A549 (cell line): ENCODE data around the gene TET2. TPM values are rescaled to one million over a fixed set of nuclear protein-coding genes. Genes with fewer than 3 reads are reported as not detected.

Experiments
- ATAC-seq, 2 experiments: fragments of 200-7000 bp in 1 of 2; fragments of >200 bp in 1 of 2; cut with Nextera tagmentation in 1 of 2; cut with Tn5 transposase in 1 of 2; 3 replicates each; pipeline versions ENCODE4 v1.8.0 to v1.9.1; 2018 to 2020; ENCODE audit warnings: mild to moderate bottlenecking in 1 of 2, moderate library complexity in 1 of 2
- CTCF ChIA-PET: fragments of 300-600 bp; sonication (Branson Sonifier 250); formaldehyde crosslinking; extraction: SDS; loops from one replicate; lab custom pipeline; 2021; ENCODE audit warnings: antibody characterized with exemption, inconsistent platforms; lab: Yijun Ruan, JAX
- POLR2A ChIA-PET: fragments of 350-600 bp; formaldehyde crosslinking; extraction: SDS; loops from one replicate; lab custom pipeline; 2021; ENCODE audit warnings: antibody characterized with exemption, inconsistent platforms; lab: Yijun Ruan, JAX
- DNase-seq, 2 experiments: peaks; one replicate each; pipeline versions ENCODE4 v3.0.0 to v3.0.0-alpha.2; 2011 to 2016; ENCODE audit warnings: low read depth in 1 of 2, low spot score in 1 of 2
- FAIRE-seq: peaks from 2 replicates; lab custom pipeline; 2011; peaks lifted over from hg19 to GRCh38; lab: Jason Lieb, UNC
- H3K27ac ChIP-seq, 2 experiments: fragments of >200 bp; sonication (Bioruptor Twin); formaldehyde crosslinking; 3 replicates each; pipeline ENCODE4 v1.5.1; 2016 to 2017
- H3K4me1 ChIP-seq: fragments of >200 bp; sonication (Bioruptor Twin); formaldehyde crosslinking; 3 replicates; pipeline ENCODE4 v1.6.1; 2016
- H3K4me2 ChIP-seq: fragments of >200 bp; sonication (Bioruptor Twin); formaldehyde crosslinking; 3 replicates; pipeline ENCODE4 v1.6.1; 2016
- H3K4me3 ChIP-seq: fragments of >200 bp; sonication (Bioruptor Twin); formaldehyde crosslinking; 3 replicates; pipeline ENCODE4 v1.5.1; 2016
- H3K9me3 ChIP-seq: fragments of >200 bp; sonication (Bioruptor Twin); formaldehyde crosslinking; 3 replicates; pipeline ENCODE4 v1.6.1; 2016
- ATOH8 ChIP-seq: fragments of 250-450 bp; sonication (Bioruptor Pico); IDR thresholded peaks from 2 replicates; pipeline ENCODE4 v1.5.0; 2020; ENCODE audit warnings: low read depth, mild to moderate bottlenecking, moderate library complexity
- BCL3 ChIP-seq: fragments of >200 bp; sonication (Bioruptor Twin); formaldehyde crosslinking; IDR thresholded peaks from 3 replicates; pipeline ENCODE4 v1.6.1; 2016
- CBX2 ChIP-seq: fragments of 200-600 bp; sonication (generic); IDR thresholded peaks from 2 replicates; pipeline ENCODE4 v1.6.1; 2016; ENCODE audit warnings: low read depth, mild to moderate bottlenecking, borderline replicate concordance
- CEBPB ChIP-seq, 2 experiments: fragments of >200 bp in 1 of 2; sonication (Bioruptor Twin) in 1 of 2; formaldehyde crosslinking in 1 of 2; IDR thresholded peaks; 2 replicates each; pipeline ENCODE4 v1.6.1; 2012 to 2016
- CHD4 ChIP-seq: fragments of 200-600 bp; sonication (generic); IDR thresholded peaks from 2 replicates; pipeline ENCODE4 v1.6.1; 2016; ENCODE audit warnings: antibody characterized with exemption, mild to moderate bottlenecking, borderline replicate concordance
- EHMT2 ChIP-seq: fragments of 200-600 bp; sonication (generic); IDR thresholded peaks from 2 replicates; pipeline ENCODE4 v1.6.1; 2016; ENCODE audit warnings: antibody characterized with exemption, low read depth, mild to moderate bottlenecking, moderate library complexity
- FOSL2 ChIP-seq, 2 experiments: fragments of 450-650 bp in 1 of 2; fragments of >200 bp in 1 of 2; sonication (Bioruptor Twin) in 1 of 2; formaldehyde crosslinking; IDR thresholded peaks; 2 replicates each; pipeline versions ENCODE4 v1.5.0 to v1.6.1; 2016 to 2020; ENCODE audit warnings: mild to moderate bottlenecking in 1 of 2, moderate library complexity in 1 of 2
- HDAC2 ChIP-seq: fragments of 200-600 bp; sonication (generic); IDR thresholded peaks from 2 replicates; pipeline ENCODE4 v1.6.1; 2016
- HEYL ChIP-seq: fragments of 250-450 bp; sonication (Bioruptor Pico); IDR thresholded peaks from 2 replicates; pipeline ENCODE4 v1.8.0; 2021; ENCODE audit warnings: mild to moderate bottlenecking, moderate library complexity
- HMGXB4 ChIP-seq: fragments of 250-450 bp; sonication (Bioruptor Pico); IDR thresholded peaks from 2 replicates; pipeline ENCODE4 v1.5.0; 2021; ENCODE audit warnings: mild to moderate bottlenecking, moderate library complexity, borderline replicate concordance
- HOXB13 ChIP-seq: fragments of 250-450 bp; sonication (Bioruptor Pico); IDR thresholded peaks from 2 replicates; pipeline ENCODE4 v1.5.0; 2020; ENCODE audit warnings: low read depth, mild to moderate bottlenecking, moderate library complexity
- HOXB5 ChIP-seq: fragments of 250-450 bp; sonication (Bioruptor Pico); IDR thresholded peaks from 2 replicates; pipeline ENCODE4 v1.5.0; 2020; ENCODE audit warnings: mild to moderate bottlenecking, moderate library complexity
- KDM1A ChIP-seq: fragments of 200-600 bp; sonication (generic); IDR thresholded peaks from 2 replicates; pipeline ENCODE4 v1.6.1; 2016; ENCODE audit warnings: low read depth, mild to moderate bottlenecking
- KDM5A ChIP-seq: fragments of 200-600 bp; sonication (generic); IDR thresholded peaks from 2 replicates; pipeline ENCODE4 v1.6.1; 2016; ENCODE audit warnings: antibody characterized with exemption, mild to moderate bottlenecking
- MAFK ChIP-seq: fragments of 450-650 bp; IDR thresholded peaks from 2 replicates; pipeline ENCODE4 v1.6.1; 2014; ENCODE audit not compliant: partially characterized antibody
- MYC ChIP-seq: IDR thresholded peaks from 2 replicates; pipeline ENCODE4 v1.6.1; 2012; ENCODE audit warnings: mild to moderate bottlenecking, inconsistent platforms, low read length, improper control_type of control experiment, borderline replicate concordance
- NFE2L2 ChIP-seq: fragments of 150-350 bp; conservative IDR thresholded peaks from 2 replicates; pipeline ENCODE4 v1.6.1; 2014; ENCODE audit warnings: low read length
- NR3C1 ChIP-seq: fragments of >200 bp; sonication (Bioruptor Twin); formaldehyde crosslinking; IDR thresholded peaks from 3 replicates; pipeline ENCODE4 v1.6.1; 2017
- PBX3 ChIP-seq: IDR thresholded peaks from 2 replicates; pipeline ENCODE4 v1.6.1; 2012
- RCOR1 ChIP-seq: fragments of 150-350 bp; IDR thresholded peaks from 2 replicates; pipeline ENCODE4 v1.6.1; 2014; ENCODE audit warnings: antibody characterized with exemption, low read length, low read depth
- REST ChIP-seq: fragments of 200-600 bp; sonication (generic); IDR thresholded peaks from 2 replicates; pipeline ENCODE4 v1.6.1; 2016; ENCODE audit warnings: antibody characterized with exemption, mild to moderate bottlenecking, moderate library complexity
- RFX5 ChIP-seq: fragments of 450-650 bp; IDR thresholded peaks from 2 replicates; pipeline ENCODE4 v1.7.1; 2014; ENCODE audit warnings: antibody characterized with exemption, mild to moderate bottlenecking, moderate library complexity
- RNF2 ChIP-seq: fragments of 200-600 bp; sonication (generic); IDR thresholded peaks from 2 replicates; pipeline ENCODE4 v1.6.1; 2016; ENCODE audit warnings: low read depth, mild to moderate bottlenecking, antibody characterized with exemption, moderate library complexity, borderline replicate concordance
- TFCP2L1 ChIP-seq: fragments of 250-450 bp; sonication (Bioruptor Pico); IDR thresholded peaks from 2 replicates; pipeline ENCODE4 v1.5.0; 2021; ENCODE audit warnings: mild to moderate bottlenecking
- TP53 ChIP-seq: fragments of 250-450 bp; sonication (Bioruptor Pico); IDR thresholded peaks from 2 replicates; pipeline ENCODE4 v1.5.0; 2021; ENCODE audit warnings: mild to moderate bottlenecking, moderate library complexity
- USF2 ChIP-seq: fragments of 450-650 bp; IDR thresholded peaks from 2 replicates; pipeline ENCODE4 v1.6.1; 2014; ENCODE audit warnings: antibody characterized with exemption
- ZFP36 ChIP-seq: fragments of 450-650 bp; IDR thresholded peaks from 2 replicates; pipeline ENCODE4 v1.6.1; 2014; ENCODE audit warnings: borderline replicate concordance; ENCODE audit not compliant: partially characterized antibody
- WGBS: methylation state at CpG from one replicate; pipeline ENCODE4 v1.1.6; 2017; ENCODE audit errors: missing lambda C conversion rate; 5-methylcytosine and 5-hydroxymethylcytosine counted together
- polyA plus RNA-seq, 4 experiments: library from polyadenylated mRNA; depleted of rRNA in 3 of 4; stranded (reverse); fragments of >200 nt; fragmentation: RNase III in 1 of 4; extraction: RNeasy Plus Mini Kit Qiagen cat#74134 plus additional on column Dnase treatment in 1 of 4; gene quantifications; 2 replicates in 3 of 4; 3 replicates in 1 of 4; pipeline ENCODE4 v1.2.3, GENCODE V29; 2011 to 2017

TET2 gene
- polyA plus RNA-seq, 2 of the 4 experiments (the other 2 are of a cell fraction): 2.2 to 6.6 TPM

GRCh38 chr4:105243446-105243845 is 96.8 kb downstream of the TET2 start:
- no peaks in the 10 kb centered on the region for H3K4me1 ChIP-seq
- POLR2A ChIA-PET: no interaction called here
- CTCF ChIA-PET: no interaction called here
- no peak for TF ChIP-seq HEYL
- no peak for TF ChIP-seq CBX2
- TF ChIP-seq PBX3: no peak
- no peak for TF ChIP-seq MYC
- TF ChIP-seq MAFK: no peak
- no peak for TF ChIP-seq HOXB5 (CRISPR knock-in tag)
- TF ChIP-seq HMGXB4: no peak
- TF ChIP-seq CHD4: no peak
- TF ChIP-seq NFE2L2: no peak
- no peak for TF ChIP-seq ATOH8
- no peak for TF ChIP-seq RFX5
- FAIRE-seq (no peak), ATAC-seq (no peak), DNase-seq (no peak)
- H3K27ac ChIP-seq: no peak overlapping the region
- no peak overlapping the region for H3K4me2 ChIP-seq
- no peaks in the 10 kb centered on the region for H3K9me3 ChIP-seq
- H3K4me3 ChIP-seq: no peak overlapping the region
- WGBS: 94% methylated on average over 11 of the region's 13 CpGs

- Histone ChIP-seq H3K9me3 (no peaks in the 10 kb centered on the region), H3K27ac (no peak overlapping the region), H3K4me2 (no peak overlapping the region), H3K4me1 (no peaks in the 10 kb centered on the region), H3K4me3 (no peak overlapping the region)
- FAIRE-seq (no peak), DNase-seq (no peak), ATAC-seq (no peak)
- POLR2A ChIA-PET: interaction anchor here (1.0 kb wide), 1 partner anchor 227 kb away, joined by 3 read pairs; the partner anchor contains the start of gene PPA2
- 88% methylated on average over 1 of the region's 1 CpG for WGBS
- CTCF ChIA-PET: no interaction called here
- TF ChIP-seq KDM1A (no peak), NR3C1 (no peak), RFX5 (no peak), ZFP36 (no peak), TP53 (CRISPR knock-in tag) (no peak), USF2 (no peak), REST (no peak), HMGXB4 (no peak), FOSL2 (IDR thresholded peaks at IDR 0.05) (no peak), FOSL2 (CRISPR knock-in tag; IDR thresholded peaks at IDR 0.05) (no peak), HDAC2 (no peak), CEBPB (IDR thresholded peaks at IDR 0.05) (no peak), RNF2 (no peak), EHMT2 (no peak), BCL3 (no peak), KDM5A (no peak), RCOR1 (no peak), HOXB13 (CRISPR knock-in tag) (no peak), TFCP2L1 (CRISPR knock-in tag) (no peak)
Measured at GRCh38 chr4:105246712-105247111, 100.0 kb downstream of the TET2 start.
